Measurements from ENCODE around the gene CADPS2. TPM values are rescaled to one million over a fixed set of nuclear protein-coding genes. Genes with fewer than 3 reads are reported as not detected.

The CADPS2 gene
- total RNA-seq, 1 donor from 2014 or later: 6.4 TPM

DNA sequence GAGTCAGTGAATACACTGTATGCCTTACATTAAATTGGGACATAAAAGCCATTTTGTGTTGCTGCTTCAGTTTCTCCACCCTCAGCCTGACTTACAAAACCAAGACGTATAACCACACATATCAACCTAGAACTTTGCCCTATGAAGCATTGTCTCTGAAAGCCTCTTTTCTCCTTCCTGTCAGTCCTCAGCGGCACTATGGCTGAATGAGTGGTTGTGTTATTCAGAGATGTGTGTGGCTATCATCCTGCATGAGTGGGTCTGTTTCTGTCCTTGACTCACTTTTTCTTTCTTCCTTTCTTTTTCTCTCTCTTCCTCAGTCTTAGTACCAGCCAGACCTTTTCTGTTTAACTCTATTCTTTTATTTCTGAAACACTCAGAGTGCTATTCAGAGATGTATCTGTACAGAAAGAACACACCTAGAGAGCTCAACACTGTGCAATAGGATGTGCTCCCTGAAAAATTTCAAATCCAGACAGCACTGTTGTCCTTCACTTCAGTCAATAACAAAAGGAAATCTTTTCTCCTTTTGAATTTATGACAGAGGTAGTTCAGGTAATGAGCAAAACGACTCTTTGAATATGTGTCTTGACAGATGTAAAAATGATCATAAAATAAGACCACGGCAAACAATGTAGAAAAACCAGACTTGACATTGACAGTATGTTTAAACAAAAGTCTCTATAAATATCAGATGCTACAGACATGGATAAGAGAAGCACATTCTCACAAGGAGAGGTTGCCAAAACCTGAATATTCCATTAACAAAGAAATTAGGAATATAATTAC lies 418.4 kb downstream of the CADPS2 start:
- Mint-ChIP-seq H3K27ac (ENCODE audit: unreplicated experiment) (no peak overlapping the region), H3K4me1 (ENCODE audit: low read depth, unreplicated experiment) (peaks cover 3% of the 10 kb centered on the region), H3K27me3 (ENCODE audit: low read depth, unreplicated experiment) (no peaks in the 10 kb centered on the region), H3K36me3 (ENCODE audit: low read depth, unreplicated experiment) (no peaks in the 10 kb centered on the region), H3K4me3 (ENCODE audit: unreplicated experiment) (no peak overlapping the region), H3K9me3 (ENCODE audit: unreplicated experiment) (no peaks in the 10 kb centered on the region)
- DNase-seq (ENCODE audit: low read depth) (no peak), FAIRE-seq (no peak)
- H3K9ac ChIP-seq (ENCODE audit: low read length): no peak overlapping the region
- no peak overlapping the region for H2AFZ ChIP-seq (ENCODE audit: low read depth, low read length)
- no peak overlapping the region for H3K4me2 ChIP-seq (ENCODE audit: low read length)
- TF ChIP-seq, protein P1, sequence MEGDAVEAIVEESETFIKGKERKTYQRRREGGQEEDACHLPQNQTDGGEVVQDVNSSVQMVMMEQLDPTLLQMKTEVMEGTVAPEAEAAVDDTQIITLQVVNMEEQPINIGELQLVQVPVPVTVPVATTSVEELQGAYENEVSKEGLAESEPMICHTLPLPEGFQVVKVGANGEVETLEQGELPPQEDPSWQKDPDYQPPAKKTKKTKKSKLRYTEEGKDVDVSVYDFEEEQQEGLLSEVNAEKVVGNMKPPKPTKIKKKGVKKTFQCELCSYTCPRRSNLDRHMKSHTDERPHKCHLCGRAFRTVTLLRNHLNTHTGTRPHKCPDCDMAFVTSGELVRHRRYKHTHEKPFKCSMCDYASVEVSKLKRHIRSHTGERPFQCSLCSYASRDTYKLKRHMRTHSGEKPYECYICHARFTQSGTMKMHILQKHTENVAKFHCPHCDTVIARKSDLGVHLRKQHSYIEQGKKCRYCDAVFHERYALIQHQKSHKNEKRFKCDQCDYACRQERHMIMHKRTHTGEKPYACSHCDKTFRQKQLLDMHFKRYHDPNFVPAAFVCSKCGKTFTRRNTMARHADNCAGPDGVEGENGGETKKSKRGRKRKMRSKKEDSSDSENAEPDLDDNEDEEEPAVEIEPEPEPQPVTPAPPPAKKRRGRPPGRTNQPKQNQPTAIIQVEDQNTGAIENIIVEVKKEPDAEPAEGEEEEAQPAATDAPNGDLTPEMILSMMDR (IDR thresholded peaks at IDR 0.05; ENCODE audit: insufficient read depth, low read depth, low read length): no peak
- TF ChIP-seq EZH2 (IDR thresholded peaks at IDR 0.05; ENCODE audit: insufficient read depth, low read length): no peak
- H3K4me1 ChIP-seq (ENCODE audit: insufficient read depth, low read length): no peaks in the 10 kb centered on the region
- no peaks in the 10 kb centered on the region for H3K79me2 ChIP-seq (ENCODE audit: insufficient read depth, low read length)
- no peaks in the 10 kb centered on the region for H3K9me3 ChIP-seq (ENCODE audit: insufficient read depth, low read depth, low read length)
- no peak overlapping the region for H3K27ac ChIP-seq (ENCODE audit: low read depth, low read length)
- no peaks in the 10 kb centered on the region for H3K27me3 ChIP-seq (ENCODE audit: insufficient read depth, low read length)
- no peaks in the 10 kb centered on the region for H4K20me1 ChIP-seq (ENCODE audit: insufficient read depth, low read length)
- no peak overlapping the region for H3K4me3 ChIP-seq (ENCODE audit: insufficient read depth, low read depth, low read length)
- no peaks in the 10 kb centered on the region for H3K36me3 ChIP-seq (ENCODE audit: insufficient read depth, low read length)

DNA sequence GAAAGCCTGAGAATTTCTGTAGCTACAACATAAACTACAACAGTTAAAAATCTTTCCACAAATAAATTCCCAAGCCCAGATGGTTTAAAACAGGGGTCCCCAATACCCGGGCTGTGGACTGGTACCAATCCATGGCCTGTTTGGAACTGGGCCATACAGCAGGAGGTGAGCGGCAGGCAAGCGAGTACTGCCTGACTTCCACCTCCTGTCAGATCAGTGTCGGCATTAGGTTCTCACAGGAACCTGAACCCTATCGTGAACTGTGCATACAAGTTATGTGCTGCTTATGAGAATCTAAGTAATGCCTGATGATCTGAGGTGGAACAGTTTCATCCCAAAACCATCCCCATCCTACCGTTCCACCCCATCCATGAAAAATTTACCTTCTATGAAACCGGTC lies 421.0 kb downstream of the CADPS2 start:
- no peak overlapping the region for H3K4me3 ChIP-seq (ENCODE audit: insufficient read depth, low read depth, low read length)
- no peaks in the 10 kb centered on the region for H3K27me3 ChIP-seq (ENCODE audit: insufficient read depth, low read length)
- H3K9ac ChIP-seq (ENCODE audit: low read length): no peak overlapping the region
- H3K36me3 Mint-ChIP-seq (ENCODE audit: low read depth, unreplicated experiment): no peaks in the 10 kb centered on the region
- no peak for DNase-seq (ENCODE audit: low read depth)
- peaks cover 3% of the 10 kb centered on the region for H3K4me1 Mint-ChIP-seq (ENCODE audit: low read depth, unreplicated experiment)
- no peaks in the 10 kb centered on the region for H4K20me1 ChIP-seq (ENCODE audit: insufficient read depth, low read length)
- H3K4me1 ChIP-seq (ENCODE audit: insufficient read depth, low read length): no peaks in the 10 kb centered on the region
- TF ChIP-seq EZH2 (IDR thresholded peaks at IDR 0.05; ENCODE audit: insufficient read depth, low read length): no peak
- TF ChIP-seq, protein P1 (IDR thresholded peaks at IDR 0.05; ENCODE audit: insufficient read depth, low read depth, low read length): no peak
- no peak for FAIRE-seq
- H3K79me2 ChIP-seq (ENCODE audit: insufficient read depth, low read length): no peaks in the 10 kb centered on the region
- H3K27ac Mint-ChIP-seq (ENCODE audit: unreplicated experiment): no peak overlapping the region
- no peak overlapping the region for H2AFZ ChIP-seq (ENCODE audit: low read depth, low read length)
- no peaks in the 10 kb centered on the region for H3K9me3 Mint-ChIP-seq (ENCODE audit: unreplicated experiment)
- H3K36me3 ChIP-seq (ENCODE audit: insufficient read depth, low read length): no peaks in the 10 kb centered on the region
- H3K27ac ChIP-seq (ENCODE audit: low read depth, low read length): no peak overlapping the region
- H3K4me2 ChIP-seq (ENCODE audit: low read length): no peak overlapping the region
- H3K27me3 Mint-ChIP-seq (ENCODE audit: low read depth, unreplicated experiment): no peaks in the 10 kb centered on the region
- no peaks in the 10 kb centered on the region for H3K9me3 ChIP-seq (ENCODE audit: insufficient read depth, low read depth, low read length)
- H3K4me3 Mint-ChIP-seq (ENCODE audit: unreplicated experiment): no peak overlapping the region

DNA sequence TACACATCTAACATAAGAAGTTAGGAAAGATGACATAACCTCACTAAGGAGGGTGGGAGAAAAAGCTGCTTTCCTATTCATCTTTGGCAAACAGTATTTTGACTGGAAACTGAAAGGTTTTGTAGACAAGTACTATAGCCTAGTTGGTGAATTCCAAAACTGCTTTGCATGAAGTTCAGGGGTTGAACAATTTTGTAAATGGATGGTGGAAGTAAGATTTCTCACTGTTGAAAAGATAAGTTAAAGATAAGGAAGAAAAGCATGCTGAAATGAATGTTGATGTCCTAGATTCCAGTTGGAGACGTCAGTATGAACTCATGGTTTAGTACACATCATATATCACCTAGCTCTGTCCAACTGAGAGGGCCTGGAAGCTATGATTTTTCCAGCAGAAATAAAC lies 422.6 kb downstream of the CADPS2 start:
- Histone ChIP-seq H3K4me2 (ENCODE audit: low read length) (no peak overlapping the region), H3K27ac (ENCODE audit: low read depth, low read length) (no peak overlapping the region), H3K4me1 (ENCODE audit: insufficient read depth, low read length) (no peaks in the 10 kb centered on the region), H3K9me3 (ENCODE audit: insufficient read depth, low read depth, low read length) (no peaks in the 10 kb centered on the region), H3K4me3 (ENCODE audit: insufficient read depth, low read depth, low read length) (no peak overlapping the region), H3K36me3 (ENCODE audit: insufficient read depth, low read length) (no peaks in the 10 kb centered on the region), H3K9ac (ENCODE audit: low read length) (no peak overlapping the region), H4K20me1 (ENCODE audit: insufficient read depth, low read length) (no peaks in the 10 kb centered on the region), H2AFZ (ENCODE audit: low read depth, low read length) (no peak overlapping the region), H3K27me3 (ENCODE audit: insufficient read depth, low read length) (no peaks in the 10 kb centered on the region), H3K79me2 (ENCODE audit: insufficient read depth, low read length) (no peaks in the 10 kb centered on the region)
- no peak overlapping the region for H3K27ac Mint-ChIP-seq (ENCODE audit: unreplicated experiment)
- FAIRE-seq (no peak), DNase-seq (ENCODE audit: low read depth) (no peak)
- H3K36me3 Mint-ChIP-seq (ENCODE audit: low read depth, unreplicated experiment): no peaks in the 10 kb centered on the region
- TF ChIP-seq, protein P1 (IDR thresholded peaks at IDR 0.05; ENCODE audit: insufficient read depth, low read depth, low read length): no peak
- no peak for TF ChIP-seq EZH2 (IDR thresholded peaks at IDR 0.05; ENCODE audit: insufficient read depth, low read length)
- no peaks in the 10 kb centered on the region for H3K27me3 Mint-ChIP-seq (ENCODE audit: low read depth, unreplicated experiment)
- H3K4me1 Mint-ChIP-seq (ENCODE audit: low read depth, unreplicated experiment): peaks cover 3% of the 10 kb centered on the region
- no peak overlapping the region for H3K4me3 Mint-ChIP-seq (ENCODE audit: unreplicated experiment)
- no peaks in the 10 kb centered on the region for H3K9me3 Mint-ChIP-seq (ENCODE audit: unreplicated experiment)
